Hippocampal formation (tissue), 2 donors: ENCODE data around the gene ZFAND3.

Experiments used
- DNase-seq, 2 donors: peaks; one replicate each; lab custom pipeline; 2025; lab: John Stamatoyannopoulos, UW

ZFAND3 gene

DNA sequence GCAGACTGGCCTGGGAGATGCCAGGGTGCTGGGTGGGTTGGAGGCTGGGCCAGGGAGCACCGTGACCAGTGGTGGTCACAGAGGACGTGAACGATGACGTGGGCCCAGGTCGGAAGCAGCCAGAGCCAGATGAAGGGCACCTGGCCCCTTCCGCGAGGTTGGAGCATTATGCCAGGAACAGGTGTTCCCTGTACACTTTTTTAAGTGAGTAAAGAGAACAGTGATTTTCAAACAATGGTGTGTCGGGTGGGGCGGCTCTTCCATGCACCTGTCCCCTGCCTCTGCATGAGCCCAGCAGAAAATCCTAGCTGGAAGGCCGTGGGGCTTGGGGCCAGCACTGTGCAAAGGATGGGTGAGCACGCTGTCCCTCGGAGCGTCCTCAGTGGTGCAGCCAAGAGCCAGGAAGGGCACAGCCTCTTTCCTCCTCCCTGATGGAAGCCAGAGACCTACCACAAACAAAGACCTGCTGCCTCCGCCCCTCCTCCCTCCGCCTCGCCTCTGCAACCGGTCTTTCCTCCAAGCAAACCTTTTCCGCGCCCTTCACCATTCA lies 350.5 kb downstream of the ZFAND3 start:
- DNase-seq, result no peak

DNA sequence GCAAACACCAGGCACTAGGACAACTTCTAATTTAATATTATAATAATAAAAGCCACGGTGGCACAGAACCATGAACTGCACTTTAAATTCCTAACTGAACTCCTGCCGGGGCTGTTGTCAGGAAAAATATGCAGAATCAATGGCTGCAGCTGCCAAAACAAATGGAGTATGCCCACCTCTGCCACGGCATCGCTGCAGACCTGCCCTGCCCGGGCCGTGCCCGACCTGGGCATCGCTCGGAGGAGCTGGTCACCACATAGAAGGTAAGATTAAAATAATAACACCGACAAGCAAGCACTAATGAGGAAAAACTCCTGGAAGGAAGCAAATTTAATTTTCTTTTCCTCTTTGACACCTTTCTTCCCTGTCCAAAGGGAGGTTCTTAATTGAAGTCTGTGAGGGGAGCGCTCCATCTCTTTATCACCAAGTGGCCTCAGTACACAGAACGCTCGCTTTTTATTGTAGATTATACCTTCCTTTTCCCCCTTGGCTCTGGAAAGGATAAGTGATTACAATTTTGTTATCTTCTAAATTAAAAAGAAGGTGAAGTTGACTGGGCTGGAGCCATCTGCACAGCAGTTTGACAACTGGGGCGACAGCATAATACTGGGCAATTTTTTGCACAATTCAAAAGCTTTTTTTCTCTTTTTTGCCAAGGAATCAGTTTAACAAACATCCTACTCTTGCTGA lies 351.3 kb downstream of the ZFAND3 start:
- DNase-seq, result no peak

DNA sequence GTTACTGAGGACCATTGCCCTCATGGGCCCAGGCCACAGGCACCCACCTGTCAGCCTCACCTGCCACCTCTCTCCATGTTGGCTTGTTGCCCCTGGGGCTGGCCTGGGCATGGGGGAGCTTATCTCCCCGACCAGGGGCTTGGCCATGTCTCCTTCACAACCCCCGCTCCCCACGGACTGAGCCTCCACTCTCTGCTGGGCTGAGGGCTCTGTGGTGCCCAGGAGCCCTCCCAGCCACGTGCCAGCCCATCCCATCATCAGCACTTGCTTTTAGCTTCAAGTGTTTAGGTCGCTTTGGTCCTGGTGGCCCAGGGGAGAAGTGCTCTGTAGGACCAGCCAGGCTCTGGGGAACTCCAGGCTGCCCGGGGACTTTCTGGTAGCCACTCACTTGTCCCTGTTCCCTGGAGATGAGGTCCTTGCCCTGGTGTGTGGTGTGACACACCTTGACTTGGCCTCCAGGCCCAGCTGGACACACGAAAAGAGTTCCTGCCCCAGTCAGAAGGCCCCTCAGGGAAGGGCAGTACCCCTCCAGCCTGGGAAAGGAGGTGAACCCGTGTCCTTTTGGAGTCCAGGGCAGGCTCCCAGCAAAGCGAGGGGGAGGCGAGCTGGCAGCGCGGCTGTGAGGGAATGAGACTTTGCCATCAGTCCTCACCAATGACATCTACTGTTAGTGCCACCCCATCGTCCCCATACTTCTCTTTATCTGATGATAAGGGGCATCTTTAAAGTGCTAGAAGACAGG lies 352.6 kb downstream of the ZFAND3 start:
- no peak for DNase-seq

DNA sequence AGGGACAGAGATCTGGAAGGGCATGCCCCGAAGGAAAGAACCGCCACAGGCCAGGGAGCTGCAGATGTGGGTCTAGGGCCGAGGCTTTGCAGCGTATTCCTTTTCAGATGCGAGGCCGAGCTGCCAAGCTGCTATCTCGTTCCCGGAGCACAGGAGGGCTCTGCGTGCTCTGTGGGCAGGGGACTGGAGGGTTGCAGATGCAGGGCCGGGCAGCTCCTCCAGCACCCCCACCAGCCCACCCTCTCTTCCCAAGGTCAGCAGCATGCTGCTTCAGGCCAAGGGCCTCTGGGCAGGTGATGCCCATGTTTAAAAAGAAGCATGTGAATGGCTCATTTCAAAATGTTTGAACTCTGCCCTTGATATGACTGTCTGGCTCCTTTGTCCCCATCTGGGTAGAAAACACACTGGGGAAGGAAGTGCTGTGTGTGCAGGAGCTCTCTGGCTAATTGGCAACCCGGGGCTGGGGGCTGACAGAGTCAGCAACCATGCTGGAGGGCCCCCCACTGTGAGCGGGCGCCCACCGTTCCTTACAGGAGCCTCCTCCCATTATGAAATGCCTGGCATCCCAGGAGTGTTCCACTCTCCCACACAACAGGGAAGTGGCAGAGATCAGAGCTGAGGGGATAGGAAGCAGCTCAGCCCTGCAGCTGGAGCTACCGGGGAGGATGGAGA lies 353.3 kb downstream of the ZFAND3 start:
- no peak for DNase-seq

DNA sequence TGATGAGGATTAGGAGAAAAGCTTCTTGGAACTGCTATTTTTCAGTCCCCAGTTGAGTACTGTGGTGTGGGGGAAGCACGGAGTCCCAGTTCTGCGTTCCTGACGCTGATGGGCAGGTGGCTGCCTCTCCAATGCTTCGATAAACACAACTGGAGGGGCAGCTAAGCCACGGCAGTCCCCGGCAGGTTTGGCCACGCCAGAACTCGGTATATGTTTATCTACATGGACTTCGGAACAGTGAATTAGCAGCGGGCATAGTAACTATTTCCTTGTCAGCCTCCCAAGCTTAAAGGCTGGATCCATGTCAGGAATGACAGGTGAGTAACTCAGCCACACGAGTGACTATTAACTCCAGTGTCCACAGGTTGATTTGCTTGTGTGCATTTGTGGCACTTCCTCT lies 354.4 kb downstream of the ZFAND3 start:
- DNase-seq, result no peak

DNA sequence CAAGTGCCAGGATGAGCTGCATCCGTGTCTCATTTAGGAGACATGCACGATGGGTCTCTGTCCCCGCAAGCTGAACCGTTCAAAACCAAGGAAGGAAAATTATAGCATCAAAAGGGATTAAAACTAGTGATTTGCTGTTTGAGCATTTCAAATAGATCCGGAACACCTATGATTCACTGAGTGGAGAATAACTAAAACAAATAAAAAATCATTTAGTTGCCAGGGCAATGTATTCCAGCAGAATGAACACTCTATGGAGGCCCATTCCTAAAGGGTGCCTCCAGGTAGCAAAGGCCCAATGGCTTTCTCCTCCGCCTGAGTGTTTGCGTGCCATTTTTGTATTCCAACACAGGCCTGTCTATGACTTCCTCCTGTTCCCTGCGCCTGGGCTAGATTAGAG lies 354.8 kb downstream of the ZFAND3 start:
- DNase-seq, result no peak

DNA sequence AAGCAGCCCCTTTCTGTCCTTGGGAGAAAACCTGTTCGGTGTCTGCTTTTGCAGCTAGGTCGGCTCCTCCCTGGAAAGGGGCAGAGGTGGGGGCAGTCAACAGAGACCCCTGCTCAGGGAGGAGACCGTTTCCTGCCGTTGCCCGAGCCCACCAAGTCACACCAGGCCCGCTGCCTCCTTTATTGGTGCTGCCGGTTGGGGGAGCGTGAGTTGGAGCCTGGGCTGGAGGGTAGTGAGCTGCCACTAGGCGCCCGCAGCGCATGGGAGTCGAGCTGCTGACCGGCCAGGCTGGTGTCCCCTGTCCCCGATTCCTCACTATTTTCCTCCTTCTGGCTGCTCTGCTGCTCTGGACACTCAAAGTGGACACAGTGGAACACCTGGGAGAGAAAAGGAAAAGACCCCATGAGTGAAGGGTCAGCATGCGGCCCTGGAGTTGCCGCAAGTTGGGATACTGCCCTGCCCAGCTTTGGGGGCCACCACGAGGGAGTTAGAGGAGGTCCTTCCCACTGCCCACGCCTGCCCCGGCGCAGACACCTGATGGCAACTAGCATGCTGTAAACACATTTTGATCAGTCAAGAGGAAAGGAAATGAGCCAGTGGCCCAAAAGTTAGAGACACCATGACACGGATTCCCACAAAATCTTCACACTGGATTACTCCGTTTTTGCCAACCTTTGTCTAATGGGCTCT lies 355.4 kb downstream of the ZFAND3 start:
- no peak for DNase-seq

DNA sequence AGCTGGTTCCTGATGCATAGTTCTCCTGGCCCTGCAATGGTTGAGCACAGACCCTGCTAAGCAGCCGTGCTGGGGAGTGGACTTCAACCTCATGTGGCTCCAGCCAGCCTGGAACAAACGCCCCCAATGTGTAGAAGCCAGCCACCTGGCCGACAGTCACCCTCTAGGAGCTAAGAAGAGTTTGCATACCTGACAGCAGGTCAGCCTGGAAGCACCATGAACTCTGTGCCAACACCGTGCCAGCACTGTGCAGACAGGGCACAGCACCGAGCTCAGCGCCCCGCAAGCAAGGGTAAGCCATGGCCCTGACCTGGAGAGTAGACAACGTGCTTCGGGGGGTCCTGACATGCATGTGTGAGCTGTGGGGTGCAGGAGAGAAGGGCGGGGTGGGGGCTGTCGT lies 356.3 kb downstream of the ZFAND3 start:
- no peak for DNase-seq

DNA sequence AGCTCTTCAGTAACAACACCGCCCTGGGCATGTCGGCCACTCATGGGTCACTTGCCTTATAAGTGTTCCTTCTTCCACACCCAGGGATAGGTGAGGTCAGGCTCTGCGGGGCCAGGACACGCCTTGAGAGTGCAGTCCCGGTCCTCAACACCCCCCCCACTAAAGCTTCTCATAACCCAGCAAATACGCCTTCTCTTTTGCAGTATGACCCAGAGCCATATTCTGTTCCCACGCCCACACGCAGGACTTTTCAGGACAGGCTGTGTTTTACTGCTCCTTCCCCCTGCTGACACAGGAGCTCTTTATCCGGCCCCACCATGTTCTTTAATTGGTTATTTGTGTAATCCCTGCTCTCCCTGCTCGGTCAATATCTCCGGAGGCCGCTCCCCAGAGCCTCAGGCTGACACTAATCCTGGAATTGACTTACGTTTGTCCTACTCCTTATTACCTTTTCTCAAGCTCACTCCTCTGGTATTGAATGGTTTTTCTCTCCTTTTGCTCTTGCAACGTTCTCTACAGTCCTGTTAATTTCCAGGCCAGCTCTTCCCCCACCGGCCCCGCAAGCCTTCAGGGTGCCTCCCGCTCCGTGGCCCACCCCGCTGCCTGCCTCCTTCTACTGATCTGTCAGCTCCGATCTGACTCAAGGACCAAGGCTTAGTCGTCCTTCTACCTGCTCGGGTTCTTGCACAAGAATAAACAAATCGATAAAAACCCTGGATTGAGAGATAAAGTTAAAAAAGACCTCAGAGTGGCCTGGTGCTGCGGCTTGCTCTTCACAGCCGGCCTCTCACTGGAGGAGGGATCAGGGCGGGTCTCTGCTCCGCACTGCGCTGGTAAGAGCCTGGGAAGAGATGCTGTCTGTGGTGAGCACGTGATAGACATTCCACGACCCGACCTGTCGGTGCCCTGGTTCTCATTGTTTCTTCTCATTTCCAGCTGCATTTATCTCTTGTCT lies 357.5 kb downstream of the ZFAND3 start:
- DNase-seq, result no peak

DNA sequence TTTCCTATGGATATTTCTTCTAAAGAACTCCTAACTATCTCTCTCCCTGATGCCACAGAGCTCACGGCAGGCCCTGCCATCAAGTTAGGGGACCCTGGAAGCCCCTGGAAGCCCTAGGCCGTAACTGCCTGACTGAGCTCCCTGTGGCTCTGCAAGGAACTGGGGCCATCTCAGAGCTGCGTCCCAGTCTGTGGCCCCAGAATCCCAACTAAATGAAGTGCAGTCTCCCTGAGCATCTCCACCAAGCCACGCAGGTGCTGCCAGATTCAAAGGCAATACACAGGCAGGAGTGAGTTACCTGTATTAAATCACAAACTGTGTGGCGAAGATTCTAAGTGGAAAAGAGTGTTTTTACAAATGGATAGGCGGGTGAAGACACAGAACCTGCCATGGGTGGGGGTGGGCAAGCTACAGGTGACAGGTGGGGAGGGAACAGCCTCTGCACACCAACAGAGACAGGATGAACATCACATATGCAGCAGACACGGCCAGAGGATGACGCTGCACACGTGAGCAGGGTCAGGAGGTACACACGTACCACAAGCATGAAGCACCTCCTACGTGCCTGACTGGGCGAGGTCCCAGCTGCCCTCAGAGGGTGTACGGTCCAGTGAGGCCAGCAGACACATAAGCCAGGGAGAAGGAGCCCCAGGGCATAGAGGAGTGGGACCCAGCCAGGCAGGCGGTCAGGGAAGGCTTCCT lies 358.5 kb downstream of the ZFAND3 start:
- DNase-seq, result no peak

DNA sequence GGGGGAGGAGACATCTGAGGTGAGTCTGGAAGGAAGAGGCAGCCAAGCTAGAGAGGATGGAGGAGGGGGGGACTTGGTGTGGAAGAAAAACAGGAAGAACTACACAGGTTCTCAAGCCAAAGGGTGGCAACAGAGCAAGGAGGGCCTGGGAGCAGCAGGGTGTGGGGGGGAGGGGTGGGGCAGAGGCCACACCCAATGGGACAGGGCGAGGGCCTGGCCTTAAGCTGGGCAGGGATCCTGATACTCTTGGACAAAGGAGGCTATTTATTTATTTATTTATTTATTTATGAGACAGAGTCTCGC lies 359.0 kb downstream of the ZFAND3 start:
- no peak for DNase-seq

DNA sequence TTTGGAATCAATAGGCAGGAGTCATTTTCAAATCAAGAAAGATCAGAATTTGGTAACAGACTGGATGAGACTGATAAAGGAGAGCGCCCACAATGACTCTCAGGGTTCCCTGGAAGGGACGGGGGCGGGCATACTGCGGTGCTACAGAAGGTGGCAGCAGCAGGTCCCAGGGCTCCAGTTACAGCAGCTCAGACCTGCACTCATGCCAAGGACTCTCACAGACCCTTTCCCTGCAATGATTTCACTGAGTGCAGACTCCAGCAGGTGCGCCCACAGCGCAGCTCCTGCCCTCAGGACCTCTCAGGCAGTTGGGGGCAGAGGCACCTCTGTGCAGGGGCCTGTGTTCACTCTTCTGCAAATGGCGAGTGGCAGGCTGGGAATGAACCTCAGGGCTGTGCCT lies 359.8 kb downstream of the ZFAND3 start:
- DNase-seq, result no peak

DNA sequence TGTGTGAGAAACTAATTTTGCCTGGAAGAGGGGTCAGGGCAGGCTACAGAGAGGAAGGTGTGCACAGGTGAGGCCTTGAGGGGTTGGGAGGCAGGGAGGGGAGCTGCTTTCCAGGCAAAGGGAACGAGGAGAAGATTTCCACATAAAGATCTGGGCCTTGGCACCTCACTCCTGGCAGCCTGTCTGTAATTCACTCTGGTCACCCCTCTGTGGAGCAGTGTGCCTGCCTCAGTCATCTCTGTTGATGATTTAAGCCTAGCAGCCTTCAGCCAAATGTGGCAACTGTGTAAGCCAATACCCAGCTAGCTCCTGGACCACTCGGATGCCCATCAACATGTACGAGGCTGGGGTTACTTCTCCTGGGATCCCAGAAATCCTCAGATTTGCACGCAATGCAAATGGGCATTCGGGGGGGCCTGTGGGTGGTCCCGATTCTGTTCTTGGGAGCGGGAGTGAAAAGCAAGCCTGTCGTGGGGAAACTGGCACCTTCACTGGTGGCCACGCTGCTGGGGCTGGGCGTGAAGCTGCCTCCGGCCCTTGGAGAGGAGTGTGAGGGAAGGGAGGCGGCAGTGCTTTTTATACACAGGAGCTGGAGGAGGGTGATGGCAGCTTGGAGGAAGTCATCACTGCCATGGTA lies 360.4 kb downstream of the ZFAND3 start:
- no peak for DNase-seq

DNA sequence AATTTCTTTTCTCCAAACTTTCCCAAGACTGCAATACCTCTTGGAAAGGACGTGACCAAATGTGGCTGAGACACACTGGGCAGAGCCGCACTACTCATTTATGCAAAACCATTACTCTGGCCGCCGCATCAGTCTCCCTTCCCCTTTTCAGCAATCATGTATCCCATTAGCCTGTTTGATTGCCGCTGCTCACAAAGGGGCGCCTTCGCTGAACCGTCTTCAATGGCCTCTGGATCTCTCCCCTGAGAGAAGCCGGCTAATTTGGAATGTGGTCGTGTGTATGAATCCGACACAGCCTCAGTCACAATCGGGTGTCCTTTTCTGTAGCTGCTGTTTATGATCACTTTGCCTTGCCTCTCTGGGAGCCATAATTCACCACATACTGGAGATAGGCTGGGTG lies 361.1 kb downstream of the ZFAND3 start:
- DNase-seq, result no peak

DNA sequence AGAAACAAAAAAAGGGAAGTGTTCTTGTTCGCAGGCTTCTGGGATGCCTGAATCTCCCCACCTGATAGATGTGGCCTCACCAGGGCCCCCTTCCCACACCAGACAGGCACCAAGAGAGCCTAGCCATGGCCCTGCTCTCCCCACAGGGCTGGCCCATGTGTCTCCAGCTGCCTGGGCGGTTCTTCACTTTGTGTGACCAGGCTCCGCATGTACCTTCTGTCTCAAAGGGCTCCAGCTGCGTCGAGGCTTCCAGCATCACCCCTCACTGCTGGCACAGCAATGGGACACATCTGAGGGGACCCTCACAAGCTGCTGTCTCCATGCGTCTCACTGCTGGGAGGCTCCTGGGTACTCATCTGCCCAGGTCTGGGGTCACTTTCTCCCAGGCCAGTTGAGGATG lies 362.9 kb downstream of the ZFAND3 start:
- DNase-seq, result no peak

DNA sequence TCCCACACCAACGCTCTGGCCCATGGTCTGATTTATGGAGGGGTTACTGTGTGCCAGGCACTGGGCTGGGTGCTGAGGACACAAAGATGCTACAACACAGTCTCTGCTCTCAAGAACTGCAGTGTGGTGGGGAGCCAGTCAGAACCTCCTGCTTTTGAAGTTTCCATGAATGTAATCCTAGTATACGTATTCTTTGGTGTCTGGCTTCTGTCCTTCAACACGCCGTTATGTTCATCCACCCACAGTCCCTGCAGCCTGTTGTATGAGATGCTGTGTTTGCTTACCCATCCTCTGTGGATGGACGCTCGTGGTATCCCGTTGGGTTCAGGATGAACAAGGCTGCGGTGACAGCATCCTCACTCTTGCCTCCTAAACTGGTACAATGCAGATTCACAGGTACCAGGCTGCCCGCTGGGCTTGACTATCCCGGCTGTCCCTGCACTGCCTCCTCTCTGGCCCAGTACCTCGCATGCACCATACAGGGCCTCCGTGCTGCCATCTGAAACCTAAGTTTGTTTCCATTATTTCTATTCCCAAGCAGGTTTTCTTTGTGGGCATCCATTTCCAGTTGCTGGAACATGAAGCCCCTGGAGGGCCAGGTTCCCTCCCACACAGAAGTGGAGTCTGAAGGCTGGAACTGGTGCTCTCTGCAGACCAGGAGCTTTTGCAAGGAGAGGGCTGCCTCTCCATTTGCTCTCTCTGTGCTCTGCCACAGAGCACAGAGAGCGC lies 364.5 kb downstream of the ZFAND3 start:
- no peak for DNase-seq

DNA sequence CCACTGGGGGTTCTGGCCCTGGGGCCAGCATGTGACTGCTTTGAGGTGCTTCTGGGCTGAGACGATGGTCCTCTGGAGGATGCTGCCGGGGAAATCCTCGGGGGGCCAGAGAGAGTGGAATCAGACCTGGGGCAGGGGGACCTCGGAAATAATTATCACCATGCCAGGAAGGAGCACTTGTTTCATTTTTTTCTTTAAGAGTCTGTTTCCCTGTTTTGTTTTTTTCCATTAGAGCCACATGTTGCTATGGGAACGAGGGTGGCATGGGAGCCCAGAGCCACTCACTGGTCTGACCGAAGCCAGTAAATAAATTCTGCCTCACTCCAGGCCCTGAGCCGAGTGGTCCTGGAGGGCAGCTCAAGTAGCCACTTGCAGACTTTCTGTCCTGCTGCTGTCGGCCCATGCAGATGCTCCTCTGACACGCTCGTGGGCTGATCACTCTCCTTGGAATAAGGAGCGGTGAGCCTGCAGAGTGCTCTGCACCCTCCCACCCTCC lies 365.1 kb downstream of the ZFAND3 start:
- DNase-seq, result peak in 1 of 2 donors; percentile 35

DNA sequence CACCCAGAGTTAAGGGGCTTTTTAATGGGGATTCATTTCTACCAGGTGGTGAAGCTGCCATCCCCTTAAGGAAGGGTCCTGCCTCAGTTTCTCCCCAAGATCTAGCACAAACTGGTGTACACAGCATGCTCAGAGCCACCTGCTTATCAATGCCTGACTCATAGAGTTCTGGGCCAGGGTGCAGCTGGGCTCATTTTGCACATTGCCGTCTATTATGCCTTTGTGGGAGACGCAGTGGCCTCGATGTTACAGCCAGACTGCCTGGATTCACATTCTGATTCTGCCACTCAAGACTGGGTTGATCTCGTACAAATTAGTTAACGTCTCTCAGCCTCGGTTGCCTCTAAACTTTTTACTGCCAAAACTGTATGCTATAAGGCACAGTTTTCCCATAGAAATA lies 365.7 kb downstream of the ZFAND3 start:
- DNase-seq, result peak; percentile 14 to 35

DNA sequence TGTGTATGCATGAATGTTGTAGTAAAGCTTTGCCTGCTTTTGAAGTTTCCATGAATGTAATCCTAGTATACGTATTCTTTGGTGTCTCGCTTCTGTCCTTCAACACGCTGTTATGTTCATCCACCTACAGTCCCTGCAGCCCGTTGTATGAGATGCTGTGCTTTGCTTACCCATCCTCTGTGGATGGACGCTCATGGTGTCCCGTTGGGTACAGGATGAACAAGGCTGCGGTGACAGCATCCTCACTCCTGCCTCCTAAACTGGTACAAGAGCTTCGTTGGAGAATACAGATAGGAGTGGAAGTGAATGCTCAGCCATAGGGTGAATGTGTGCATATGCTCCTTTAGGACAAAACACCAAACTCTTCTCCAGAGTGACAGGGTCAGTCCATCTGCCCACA lies 366.2 kb downstream of the ZFAND3 start:
- no peak for DNase-seq
